Karpas-422 (cell line): ENCODE measurements around the gene MIF4GD. TPM values are rescaled to one million over a fixed set of nuclear protein-coding genes. Genes with fewer than 3 reads are reported as not detected.
"Not testable (repeated sequence)": the region's sequence is repeated elsewhere in the genome, so short reads cannot be mapped to it uniquely, and the experiment has no call there.

Experiments used
- DNase-seq: peaks from one replicate; pipeline ENCODE4 v3.0.0-alpha.2; 2015
- H2AFZ ChIP-seq: fragments of 200-600 bp; sonication (generic); 2 replicates; pipeline ENCODE4 v1.6.1; 2014; ENCODE audit warnings: antibody characterized with exemption, low read length, mixed read lengths
- H3K27ac ChIP-seq: fragments of 200-600 bp; sonication (generic); 2 replicates; pipeline ENCODE4 v1.5.1; 2014; ENCODE audit warnings: mild to moderate bottlenecking, low read length, moderate library complexity
- H3K27me3 ChIP-seq: fragments of 200-600 bp; sonication (generic); 2 replicates; pipeline ENCODE4 v1.6.1; 2014; ENCODE audit warnings: low read length, mixed read lengths
- H3K36me3 ChIP-seq: fragments of 200-600 bp; sonication (generic); 2 replicates; pipeline ENCODE4 v1.6.1; 2014; ENCODE audit warnings: low read length, mixed read lengths; ENCODE audit not compliant: insufficient read depth
- H3K4me1 ChIP-seq: fragments of 200-600 bp; sonication (generic); 2 replicates; pipeline ENCODE4 v1.6.1; 2014; ENCODE audit warnings: mild to moderate bottlenecking, low read length, mixed read lengths
- H3K4me2 ChIP-seq: fragments of 200-600 bp; sonication (generic); 2 replicates; pipeline ENCODE4 v1.6.1; 2014; ENCODE audit warnings: low read length, low read depth, mild to moderate bottlenecking; ENCODE audit not compliant: poor library complexity, severe bottlenecking
- H3K4me3 ChIP-seq: fragments of 200-600 bp; sonication (generic); 2 replicates; pipeline ENCODE4 v1.5.1; 2014; ENCODE audit warnings: mild to moderate bottlenecking, antibody characterized with exemption, low read length, mixed read lengths
- H3K79me2 ChIP-seq: fragments of 200-600 bp; sonication (generic); 2 replicates; pipeline ENCODE4 v1.6.1; 2014; ENCODE audit warnings: mild to moderate bottlenecking, low read length, mixed read lengths
- H3K9ac ChIP-seq: fragments of 200-600 bp; sonication (generic); 2 replicates; pipeline ENCODE4 v1.6.0; 2014; ENCODE audit warnings: low read length
- H3K9me2 ChIP-seq: fragments of 200-600 bp; sonication (generic), shearing (Covaris generic); replicated peaks from 2 replicates; pipeline ENCODE4 v1.6.0; 2014; ENCODE audit warnings: mild to moderate bottlenecking, low read length, moderate library complexity; ENCODE audit not compliant: insufficient read depth
- H3K9me3 ChIP-seq: fragments of 300-700, 200-600 bp; sonication (generic); 2 replicates; pipeline ENCODE4 v1.6.1; 2014; ENCODE audit warnings: low read length, mixed read lengths
- H4K20me1 ChIP-seq: fragments of 200-600 bp; sonication (generic); 2 replicates; pipeline ENCODE4 v1.6.1; 2014; ENCODE audit warnings: mild to moderate bottlenecking, antibody characterized with exemption, low read length, low read depth; ENCODE audit not compliant: insufficient read depth
- total RNA-seq: library from RNA; depleted of rRNA; stranded (reverse); fragments of >200 nt; shearing (Covaris generic); gene quantifications from 2 replicates; pipeline ENCODE4 v1.2.3, GENCODE V29; 2014; ENCODE audit warnings: low replicate concordance

MIF4GD gene
- total RNA-seq, 1 experiment from 2014 or later = 44.4 TPM

GRCh38 chr17:75260641-75261335 lies 10.2 kb downstream of the MIF4GD start:
- Histone ChIP-seq H3K27me3 (no peaks in the 10 kb centered on the region), H3K4me1 (peaks cover 28% of the 10 kb centered on the region), H3K27ac (peak overlapping the region; percentile 87), H4K20me1 (no peaks in the 10 kb centered on the region), H3K9me3 (no peaks in the 10 kb centered on the region), H2AFZ (0 out of 2 replicates have a peak overlapping the region, but pooled peaks have one; percentile 10), H3K4me3 (peak overlapping the region; percentile 84), H3K9me2 (no peaks in the 10 kb centered on the region), H3K36me3 (peaks cover 9% of the 10 kb centered on the region; the same call in 1 of the 2 replicates), H3K9ac (peak overlapping the region; percentile 94), H3K4me2 (peak overlapping the region; percentile 75), H3K79me2 (peaks cover 70% of the 10 kb centered on the region)
- no peak for DNase-seq

DNA sequence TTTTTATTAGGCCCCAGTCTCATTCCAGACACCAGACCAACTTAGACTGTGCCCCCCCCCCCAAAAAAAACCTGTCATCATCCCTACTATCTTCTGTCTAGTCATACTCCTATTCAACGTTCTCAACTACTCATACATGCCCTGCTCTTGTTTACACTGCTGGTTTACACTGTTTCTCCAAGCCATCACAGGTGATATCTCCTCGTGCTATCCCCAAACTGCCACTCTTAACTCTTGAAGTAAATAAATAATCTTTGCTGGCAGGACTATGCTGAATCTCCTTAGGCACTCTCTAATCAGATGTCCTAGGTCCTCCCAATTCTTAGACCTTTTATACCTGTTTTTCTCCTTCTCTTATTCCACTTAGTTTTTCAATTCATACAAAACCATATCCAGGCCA lies 13.8 kb downstream of the MIF4GD start:
- DNase-seq, H4K20me1 ChIP-seq, H3K36me3 ChIP-seq, H3K4me2 ChIP-seq, H3K9me3 ChIP-seq, H3K27ac ChIP-seq, H3K9me2 ChIP-seq, H2AFZ ChIP-seq, H3K4me3 ChIP-seq, H3K9ac ChIP-seq, H3K27me3 ChIP-seq: not testable (repeated sequence)
- Histone ChIP-seq H3K79me2 (peaks cover 66% of the 10 kb centered on the region), H3K4me1 (peaks cover 20% of the 10 kb centered on the region)

GRCh38 chr17:75255954-75256698 lies 14.9 kb downstream of the MIF4GD start:
- not testable (repeated sequence) for H3K4me2 ChIP-seq, H3K4me3 ChIP-seq, H2AFZ ChIP-seq, H3K9me3 ChIP-seq, H3K27ac ChIP-seq, H3K27me3 ChIP-seq, DNase-seq, H3K36me3 ChIP-seq, H4K20me1 ChIP-seq, H3K9ac ChIP-seq, H3K9me2 ChIP-seq
- Histone ChIP-seq H3K79me2 (peaks cover 69% of the 10 kb centered on the region), H3K4me1 (peaks cover 31% of the 10 kb centered on the region)

- Histone ChIP-seq H3K27ac (peak overlapping the region; percentile 77), H2AFZ (no peak overlapping the region), H3K4me3 (no peak overlapping the region), H3K9ac (peak overlapping the region; percentile 58), H3K79me2 (peaks cover 66% of the 10 kb centered on the region), H3K9me3 (no peaks in the 10 kb centered on the region), H3K4me2 (peak overlapping the region; percentile 59), H3K4me1 (peaks cover 33% of the 10 kb centered on the region), H4K20me1 (no peaks in the 10 kb centered on the region), H3K9me2 (no peaks in the 10 kb centered on the region), H3K36me3 (no peaks in the 10 kb centered on the region), H3K27me3 (no peaks in the 10 kb centered on the region)
- DNase-seq = no peak
These were observed 18.8 kb downstream of the MIF4GD start for GRCh38 chr17:75252039-75252816.

DNA sequence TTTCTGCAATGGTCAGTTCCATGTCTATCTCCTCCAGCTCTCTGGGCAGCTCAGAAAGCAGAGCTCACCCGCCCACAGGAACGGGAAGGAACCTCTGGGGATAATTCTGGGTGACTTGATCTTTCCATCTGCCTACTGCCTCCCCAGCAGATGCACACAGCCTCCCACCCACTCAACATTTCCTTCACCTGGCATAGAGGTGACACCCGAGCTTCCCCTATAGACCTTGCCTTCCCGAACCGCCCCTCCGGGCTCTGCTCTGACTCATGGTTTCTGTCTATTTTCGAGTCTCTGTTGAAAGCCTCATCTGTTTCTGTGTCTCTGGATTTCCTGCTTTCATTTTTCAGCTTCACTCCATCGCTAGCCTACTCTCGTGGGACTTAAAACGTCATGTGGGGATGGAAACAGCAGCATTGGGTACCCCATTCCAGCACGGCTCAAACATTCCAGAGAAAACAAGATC lies 21.0 kb downstream of the MIF4GD start:
- Histone ChIP-seq H3K36me3 (peaks cover 15% of the 10 kb centered on the region), H3K4me3 (0 out of 2 replicates have a peak overlapping the region, but pooled peaks have one; percentile 7), H3K9me2 (no peaks in the 10 kb centered on the region), H3K4me2 (peak overlapping the region; percentile 47), H3K79me2 (peaks cover 74% of the 10 kb centered on the region), H3K27ac (peak overlapping the region; percentile 55), H3K4me1 (peaks cover 52% of the 10 kb centered on the region), H3K9me3 (no peaks in the 10 kb centered on the region), H3K27me3 (no peaks in the 10 kb centered on the region), H4K20me1 (no peaks in the 10 kb centered on the region), H2AFZ (no peak overlapping the region), H3K9ac (peak overlapping the region; percentile 25)
- DNase-seq = peak; percentile 68

- no peaks in the 10 kb centered on the region for H3K9me3 ChIP-seq
- H3K79me2 ChIP-seq = peaks cover 74% of the 10 kb centered on the region
- H3K4me1 ChIP-seq = peaks cover 57% of the 10 kb centered on the region
- H4K20me1 ChIP-seq = no peaks in the 10 kb centered on the region
- H3K27me3 ChIP-seq = no peaks in the 10 kb centered on the region
- peak overlapping the region; percentile 47 for H3K4me2 ChIP-seq
- no peak overlapping the region for H3K4me3 ChIP-seq
- H3K9ac ChIP-seq = peak overlapping the region; percentile 25; the same call in 1 of the 2 replicates
- H3K9me2 ChIP-seq = no peaks in the 10 kb centered on the region
- DNase-seq = no peak
- peaks cover 15% of the 10 kb centered on the region for H3K36me3 ChIP-seq
- peak overlapping the region; percentile 55 for H3K27ac ChIP-seq
- no peak overlapping the region for H2AFZ ChIP-seq
These were observed 21.5 kb downstream of the MIF4GD start for GRCh38 chr17:75249564-75249963.

GRCh38 chr17:75246404-75246803 lies 24.6 kb downstream of the MIF4GD start:
- no peaks in the 10 kb centered on the region for H3K27me3 ChIP-seq
- no peaks in the 10 kb centered on the region for H3K9me2 ChIP-seq
- H2AFZ ChIP-seq = no peak overlapping the region
- no peak overlapping the region for H3K4me3 ChIP-seq
- H3K9ac ChIP-seq = no peak overlapping the region
- peaks cover 69% of the 10 kb centered on the region for H3K4me1 ChIP-seq
- no peak overlapping the region for H3K27ac ChIP-seq
- no peaks in the 10 kb centered on the region for H4K20me1 ChIP-seq
- no peak for DNase-seq
- no peaks in the 10 kb centered on the region for H3K9me3 ChIP-seq
- no peak overlapping the region for H3K4me2 ChIP-seq
- H3K79me2 ChIP-seq = peaks cover 53% of the 10 kb centered on the region
- H3K36me3 ChIP-seq = peaks cover 32% of the 10 kb centered on the region

GRCh38 chr17:75245011-75245410 lies 26.0 kb downstream of the MIF4GD start:
- peak overlapping the region; percentile 63 for H3K4me2 ChIP-seq
- no peaks in the 10 kb centered on the region for H3K9me2 ChIP-seq

More at GRCh38 chr17:75245011-75245410, 26.0 kb downstream of the MIF4GD start:
- H4K20me1 ChIP-seq = no peaks in the 10 kb centered on the region
- H3K4me3 ChIP-seq = peak overlapping the region; percentile 33; the same call in 1 of the 2 replicates
- peaks cover 39% of the 10 kb centered on the region for H3K36me3 ChIP-seq
- peaks cover 39% of the 10 kb centered on the region for H3K79me2 ChIP-seq
- peak overlapping the region; percentile 86 for H3K27ac ChIP-seq
- H3K27me3 ChIP-seq = no peaks in the 10 kb centered on the region
- H2AFZ ChIP-seq = no peak overlapping the region
- H3K9me3 ChIP-seq = no peaks in the 10 kb centered on the region
- no peak for DNase-seq
- peaks cover 63% of the 10 kb centered on the region for H3K4me1 ChIP-seq
- H3K9ac ChIP-seq = peak overlapping the region; percentile 63
